KMS-11 (cell line): ENCODE results near the gene TNRC6B.

Experiments used
- H2AFZ ChIP-seq: fragments of 200-600 bp; sonication (generic); 2 replicates; pipeline ENCODE4 v1.6.1; 2016; ENCODE audit warnings: antibody characterized with exemption, mixed run types, low read depth
- H3K27ac ChIP-seq: fragments of 200-600 bp; sonication (generic); 2 replicates; pipeline ENCODE4 v1.6.1; 2016; ENCODE audit warnings: mild to moderate bottlenecking, mixed run types
- H3K27me3 ChIP-seq: fragments of 200-600 bp; sonication (generic); 2 replicates; pipeline ENCODE4 v1.6.1; 2017; ENCODE audit warnings: mild to moderate bottlenecking, low read depth, mixed run types, moderate library complexity; ENCODE audit not compliant: insufficient read depth
- H3K36me3 ChIP-seq: fragments of 200-600 bp; sonication (generic); 2 replicates; pipeline ENCODE4 v1.6.1; 2017; ENCODE audit warnings: mild to moderate bottlenecking, mixed run types; ENCODE audit not compliant: insufficient read depth
- H3K4me1 ChIP-seq: fragments of 200-600 bp; sonication (generic); 2 replicates; pipeline ENCODE4 v1.6.1; 2016; ENCODE audit warnings: mild to moderate bottlenecking, low read depth, mixed run types; ENCODE audit not compliant: poor library complexity, severe bottlenecking
- H3K4me2 ChIP-seq: fragments of 200-600 bp; sonication (generic); 2 replicates; pipeline ENCODE4 v1.7.0; 2016; ENCODE audit warnings: mild to moderate bottlenecking, mixed run types
- H3K4me3 ChIP-seq: fragments of 200-600 bp; sonication (generic); IDR thresholded peaks from 2 replicates; pipeline ENCODE4 v1.6.1; 2017; ENCODE audit warnings: low read depth, low read length, mixed read lengths; ENCODE audit not compliant: insufficient read depth
- H3K79me2 ChIP-seq: fragments of 200-600 bp; sonication (generic); 2 replicates; pipeline ENCODE4 v1.6.1; 2016; ENCODE audit warnings: low read depth, mixed run types; ENCODE audit not compliant: insufficient read depth
- H3K9ac ChIP-seq: fragments of 200-600 bp; sonication (generic); 2 replicates; pipeline ENCODE4 v1.6.1; 2016; ENCODE audit warnings: mild to moderate bottlenecking, mixed run types
- H4K20me1 ChIP-seq: fragments of 200-600 bp; sonication (generic); 2 replicates; pipeline ENCODE4 v1.6.1; 2016; ENCODE audit warnings: mild to moderate bottlenecking, mixed run types; ENCODE audit not compliant: insufficient read depth
- CTCF ChIP-seq: fragments of 200-600 bp; sonication (generic); conservative IDR thresholded peaks from 2 replicates; pipeline ENCODE4 v1.6.1; 2017; ENCODE audit warnings: low read depth, mild to moderate bottlenecking, antibody characterized with exemption, low read length, moderate library complexity, mixed read lengths

Gene TNRC6B

GRCh38 chr22:40320687-40321086, 143.0 kb downstream of the TNRC6B start:
- Histone ChIP-seq H4K20me1 (no peaks in the 10 kb centered on the region), H3K4me2 (no peak overlapping the region), H3K27me3 (no peaks in the 10 kb centered on the region), H3K9ac (no peak overlapping the region), H3K36me3 (no peaks in the 10 kb centered on the region), H3K4me1 (no peaks in the 10 kb centered on the region), H2AFZ (no peak overlapping the region), H3K4me3 (no peak overlapping the region), H3K27ac (no peak overlapping the region), H3K79me2 (no peaks in the 10 kb centered on the region)
- no peak for TF ChIP-seq CTCF

- no peak overlapping the region for H3K27ac ChIP-seq
- H2AFZ ChIP-seq, result no peak overlapping the region
- H4K20me1 ChIP-seq, result no peaks in the 10 kb centered on the region
- H3K4me2 ChIP-seq, result no peak overlapping the region
- TF ChIP-seq CTCF, result no peak
- H3K9ac ChIP-seq, result no peak overlapping the region
- H3K4me3 ChIP-seq, result no peak overlapping the region
- no peaks in the 10 kb centered on the region for H3K36me3 ChIP-seq
- H3K27me3 ChIP-seq, result no peaks in the 10 kb centered on the region
- H3K4me1 ChIP-seq, result no peaks in the 10 kb centered on the region
- no peaks in the 10 kb centered on the region for H3K79me2 ChIP-seq
Measured at GRCh38 chr22:40322021-40322420, 144.3 kb downstream of the TNRC6B start.

GRCh38 chr22:40322818-40323447, 145.2 kb downstream of the TNRC6B start:
- no peak overlapping the region for H2AFZ ChIP-seq
- H3K9ac ChIP-seq, result no peak overlapping the region
- no peaks in the 10 kb centered on the region for H3K79me2 ChIP-seq
- TF ChIP-seq CTCF, result no peak
- no peak overlapping the region for H3K4me2 ChIP-seq
- H3K4me3 ChIP-seq, result no peak overlapping the region
- no peaks in the 10 kb centered on the region for H3K27me3 ChIP-seq
- H3K36me3 ChIP-seq, result no peaks in the 10 kb centered on the region
- H3K4me1 ChIP-seq, result no peaks in the 10 kb centered on the region
- no peak overlapping the region for H3K27ac ChIP-seq
- H4K20me1 ChIP-seq, result no peaks in the 10 kb centered on the region

- no peak overlapping the region for H3K4me2 ChIP-seq
- no peaks in the 10 kb centered on the region for H4K20me1 ChIP-seq
- H3K9ac ChIP-seq, result no peak overlapping the region
- no peaks in the 10 kb centered on the region for H3K4me1 ChIP-seq
- no peak overlapping the region for H2AFZ ChIP-seq
- H3K36me3 ChIP-seq, result no peaks in the 10 kb centered on the region
- no peak overlapping the region for H3K27ac ChIP-seq
- TF ChIP-seq CTCF, result no peak
- H3K27me3 ChIP-seq, result no peaks in the 10 kb centered on the region
- no peak overlapping the region for H3K4me3 ChIP-seq
- H3K79me2 ChIP-seq, result no peaks in the 10 kb centered on the region
Measured at GRCh38 chr22:40323681-40324171, 146.0 kb downstream of the TNRC6B start.
